BJ (cell line): ENCODE results near the gene DENND4C. TPM values are rescaled to one million over a fixed set of nuclear protein-coding genes. Genes with fewer than 3 reads are reported as not detected.
A peak's percentile ranks its signal among the peaks of the same experiment; 100 is the strongest.
"Not testable (repeated sequence)": the region's sequence is repeated elsewhere in the genome, so short reads cannot be mapped to it uniquely, and the experiment has no call there.

Experiments used
- CTCF ChIA-PET: fragments of 350-600 bp; formaldehyde crosslinking; extraction: SDS; loops from one replicate; lab custom pipeline; 2021; ENCODE audit warnings: antibody characterized with exemption, inconsistent platforms; lab: Yijun Ruan, JAX
- POLR2A ChIA-PET: fragments of 300-600 bp; sonication (Branson Sonifier 250); formaldehyde crosslinking; extraction: SDS; loops from one replicate; lab custom pipeline; 2021; ENCODE audit warnings: antibody characterized with exemption; lab: Charles Lee
- DNase-seq: peaks from one replicate; pipeline ENCODE4 v3.0.0-alpha.2; 2011; ENCODE audit warnings: low read depth
- H3K27me3 ChIP-seq: 2 replicates; pipeline ENCODE4 v1.6.0; 2011; ENCODE audit warnings: low read length; ENCODE audit not compliant: control insufficient read depth, insufficient read depth
- H3K36me3 ChIP-seq: 2 replicates; pipeline ENCODE4 v1.5.1; 2011; ENCODE audit warnings: low read length; ENCODE audit not compliant: control insufficient read depth, insufficient read depth
- H3K4me3 ChIP-seq: 2 replicates; pipeline ENCODE4 v1.5.1; 2011; ENCODE audit warnings: low read depth, mild to moderate bottlenecking, control low read depth, low read length
- polyA plus RNA-seq: library from polyadenylated mRNA; depleted of rRNA; stranded (reverse); fragments of >200 nt; gene quantifications from 2 replicates; pipeline ENCODE4 v1.2.3, GENCODE V29; 2011
- TF ChIP-seq, protein P1 (sequence below): IDR thresholded peaks from 2 replicates; pipeline ENCODE4 v1.5.1; 2011; ENCODE audit warnings: low read depth, mild to moderate bottlenecking, control low read depth, inconsistent platforms, low read length, moderate library complexity; ENCODE audit not compliant: insufficient read depth

Gene DENND4C
- polyA plus RNA-seq, 1 experiment, result 12.2 TPM

DNA sequence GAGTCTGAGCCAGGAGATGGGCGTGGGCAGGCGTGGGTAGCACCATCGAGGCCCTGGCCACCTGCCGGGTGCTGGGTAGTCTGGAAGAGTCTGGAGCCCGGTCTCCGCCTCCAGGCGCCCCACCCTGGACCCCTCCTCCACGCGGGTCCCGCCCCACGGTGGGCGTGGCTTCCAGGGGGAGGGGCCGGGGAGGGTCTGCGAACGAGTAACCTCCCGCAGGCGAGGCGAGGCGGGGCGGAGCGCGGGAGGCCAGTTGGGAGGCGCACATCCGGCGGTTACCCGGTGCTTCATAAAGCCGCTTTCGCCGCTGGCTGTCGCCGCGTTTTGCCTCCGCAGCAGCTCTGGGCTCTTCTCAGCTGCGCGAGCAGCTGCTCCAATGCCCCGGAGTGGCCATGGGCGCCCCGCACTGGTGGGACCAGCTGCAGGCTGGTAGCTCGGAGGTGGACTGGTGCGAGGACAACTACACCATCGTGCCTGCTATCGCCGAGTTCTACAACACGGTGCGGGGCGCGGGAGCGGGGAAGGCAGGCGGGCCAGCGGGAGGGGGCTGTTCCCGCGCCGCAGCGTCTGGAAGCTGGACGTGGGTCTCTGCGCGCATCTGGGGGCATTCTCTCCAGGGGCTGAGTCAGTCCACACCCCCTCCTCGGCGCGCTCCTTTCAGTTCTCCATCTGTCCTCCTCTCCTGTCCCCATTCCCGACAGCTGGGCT, 178.4 kb downstream of the DENND4C start, which contains the start of gene ACER2:
Gene ACER2, plus strand, starts transcription at position 317 of the 708 bp plus-strand sequence. Its CDS starts 76 bp downstream, at position 393.
- CTCF ChIA-PET, result no interaction called here
- TF ChIP-seq, protein P1, sequence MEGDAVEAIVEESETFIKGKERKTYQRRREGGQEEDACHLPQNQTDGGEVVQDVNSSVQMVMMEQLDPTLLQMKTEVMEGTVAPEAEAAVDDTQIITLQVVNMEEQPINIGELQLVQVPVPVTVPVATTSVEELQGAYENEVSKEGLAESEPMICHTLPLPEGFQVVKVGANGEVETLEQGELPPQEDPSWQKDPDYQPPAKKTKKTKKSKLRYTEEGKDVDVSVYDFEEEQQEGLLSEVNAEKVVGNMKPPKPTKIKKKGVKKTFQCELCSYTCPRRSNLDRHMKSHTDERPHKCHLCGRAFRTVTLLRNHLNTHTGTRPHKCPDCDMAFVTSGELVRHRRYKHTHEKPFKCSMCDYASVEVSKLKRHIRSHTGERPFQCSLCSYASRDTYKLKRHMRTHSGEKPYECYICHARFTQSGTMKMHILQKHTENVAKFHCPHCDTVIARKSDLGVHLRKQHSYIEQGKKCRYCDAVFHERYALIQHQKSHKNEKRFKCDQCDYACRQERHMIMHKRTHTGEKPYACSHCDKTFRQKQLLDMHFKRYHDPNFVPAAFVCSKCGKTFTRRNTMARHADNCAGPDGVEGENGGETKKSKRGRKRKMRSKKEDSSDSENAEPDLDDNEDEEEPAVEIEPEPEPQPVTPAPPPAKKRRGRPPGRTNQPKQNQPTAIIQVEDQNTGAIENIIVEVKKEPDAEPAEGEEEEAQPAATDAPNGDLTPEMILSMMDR, result peak; percentile 37
- DNase-seq, result peak; percentile 51
- Histone ChIP-seq H3K27me3 (no peaks in the 10 kb centered on the region), H3K36me3 (no peaks in the 10 kb centered on the region), H3K4me3 (peak within 1 kb of the TSS; percentile 72)
- POLR2A ChIA-PET, result interaction anchor here (0.6 kb wide), 1 partner anchor 1061 kb away, joined by 4 read pairs; no protein-coding TSS in a partner anchor

DNA sequence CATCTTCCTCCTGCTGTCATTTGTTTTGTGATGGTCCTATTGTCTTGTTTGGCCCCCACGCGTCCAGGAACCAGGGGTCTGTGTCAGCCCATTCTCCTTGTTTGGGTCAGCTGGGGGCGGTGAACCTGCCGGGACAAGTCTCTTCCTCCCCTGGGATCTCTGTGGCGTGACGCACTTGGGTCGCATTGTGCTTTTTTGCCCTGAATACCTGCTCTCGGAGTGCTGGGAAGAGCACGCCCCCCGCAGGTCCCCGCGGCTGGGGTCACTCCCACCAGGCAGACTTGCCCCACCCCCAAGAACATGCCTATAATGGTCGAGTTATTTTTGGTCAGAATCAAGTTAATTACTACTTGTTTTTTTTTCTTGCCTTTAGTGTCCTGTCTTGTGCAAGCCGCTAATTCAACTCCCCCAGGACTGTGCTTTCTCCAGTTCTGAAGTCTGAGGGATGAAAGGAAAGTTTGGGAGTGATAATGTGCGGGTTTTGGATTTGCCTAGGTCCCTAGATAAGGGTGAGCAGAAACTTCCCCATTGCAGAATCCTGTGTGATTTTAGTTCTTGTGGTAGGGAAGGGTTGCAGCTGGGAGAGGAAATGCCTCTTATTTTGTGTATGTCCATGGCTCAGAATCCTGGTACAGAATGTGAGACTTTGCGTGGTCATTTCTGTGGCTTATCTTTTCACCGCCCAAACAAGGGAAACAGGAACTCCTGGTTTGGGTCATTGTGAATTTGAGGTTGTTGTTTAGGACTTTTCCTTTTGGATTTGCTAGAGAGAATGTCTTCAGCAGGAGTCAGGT, 179.1 kb downstream of the DENND4C start:
- no peaks in the 10 kb centered on the region for H3K36me3 ChIP-seq
- no peaks in the 10 kb centered on the region for H3K27me3 ChIP-seq
- TF ChIP-seq, protein P1, result no peak
- no peak for DNase-seq
- H3K4me3 ChIP-seq, result peak overlapping the region; percentile 72
- ChIA-PET CTCF (interaction anchor here (1.2 kb wide), 1 partner anchor 360 kb away, joined by 3 read pairs; the partner anchor contains the start of gene RRAGA), POLR2A (no interaction called here)

DNA sequence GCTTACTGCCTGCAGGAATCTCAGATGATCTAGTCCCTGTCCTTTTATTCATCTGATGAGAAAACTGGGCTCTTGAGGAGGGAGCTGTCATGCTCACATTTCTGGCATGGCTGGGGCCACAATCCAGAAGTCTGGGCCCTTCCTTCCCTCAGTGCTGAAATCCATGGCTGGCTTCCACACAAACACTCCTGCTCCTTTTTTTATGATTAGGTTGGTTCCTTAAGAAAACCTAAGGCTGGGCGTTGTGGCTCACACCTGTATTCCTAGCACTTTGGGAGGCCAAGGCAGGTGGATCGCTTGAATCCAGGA, 179.7 kb downstream of the DENND4C start:
- TF ChIP-seq, protein P1, result no peak
- no peak for DNase-seq
- ChIA-PET CTCF (interaction anchor here (1.2 kb wide), 1 partner anchor 361 kb away, joined by 3 read pairs; the partner anchor contains the start of gene RRAGA), POLR2A (no interaction called here)
- Histone ChIP-seq H3K36me3 (no peaks in the 10 kb centered on the region), H3K27me3 (no peaks in the 10 kb centered on the region), H3K4me3 (no peak overlapping the region)

DNA sequence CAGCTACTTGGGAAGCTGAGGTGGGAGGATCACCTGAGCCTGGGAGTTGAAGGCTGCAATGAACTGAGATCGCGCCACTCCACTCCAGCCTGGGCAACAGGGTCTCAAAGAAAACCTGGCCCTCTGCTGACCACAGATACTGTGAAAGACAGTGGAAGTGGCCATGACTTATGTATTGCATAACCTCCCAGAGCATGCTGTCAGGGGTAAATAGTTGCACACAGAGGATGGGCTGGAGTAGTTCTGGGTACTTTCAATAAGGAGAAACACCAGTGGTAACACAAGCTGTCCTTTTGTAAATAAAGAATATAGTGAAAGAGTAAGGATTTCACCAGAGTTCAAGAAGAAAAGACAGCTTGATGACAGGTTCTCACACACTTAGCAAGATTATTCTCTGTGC, 180.1 kb downstream of the DENND4C start:
- Histone ChIP-seq H3K27me3 (no peaks in the 10 kb centered on the region), H3K36me3 (no peaks in the 10 kb centered on the region), H3K4me3 (no peak overlapping the region)
- TF ChIP-seq, protein P1, result no peak
- ChIA-PET CTCF (interaction anchor here (0.5 to 1.2 kb wide), 2 partner anchors 361 to 1008 kb away, joined by 3 read pairs; partner anchors contain the start of gene RRAGA), POLR2A (no interaction called here)
- DNase-seq, result no peak

DNA sequence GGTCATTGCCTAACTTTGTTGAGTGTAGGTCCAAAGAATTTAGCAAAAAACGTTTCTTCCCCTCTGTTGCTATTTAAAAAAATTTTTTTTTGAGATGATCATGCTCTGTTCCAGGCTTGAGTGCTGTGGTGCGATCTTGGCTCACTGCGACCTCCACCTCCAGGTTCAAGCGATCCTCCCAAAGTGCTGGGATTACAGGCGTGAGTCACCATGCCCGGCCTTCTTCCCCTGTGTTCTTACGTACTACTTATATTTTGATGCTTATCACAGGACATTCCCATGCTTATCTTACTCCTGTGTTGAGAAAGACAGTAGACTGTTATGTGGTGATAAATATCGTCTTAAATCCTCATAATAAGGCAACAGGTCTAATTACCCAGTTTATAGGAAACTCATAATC, 180.8 kb downstream of the DENND4C start:
- no peak overlapping the region for H3K4me3 ChIP-seq
- CTCF ChIA-PET, result interaction anchor here (1.2 kb wide), 1 partner anchor 362 kb away, joined by 3 read pairs; the partner anchor contains the start of gene RRAGA
- no peaks in the 10 kb centered on the region for H3K27me3 ChIP-seq
- DNase-seq, result peak; percentile 27
- TF ChIP-seq, protein P1, result no peak
- H3K36me3 ChIP-seq, result no peaks in the 10 kb centered on the region
- POLR2A ChIA-PET, result no interaction called here

DNA sequence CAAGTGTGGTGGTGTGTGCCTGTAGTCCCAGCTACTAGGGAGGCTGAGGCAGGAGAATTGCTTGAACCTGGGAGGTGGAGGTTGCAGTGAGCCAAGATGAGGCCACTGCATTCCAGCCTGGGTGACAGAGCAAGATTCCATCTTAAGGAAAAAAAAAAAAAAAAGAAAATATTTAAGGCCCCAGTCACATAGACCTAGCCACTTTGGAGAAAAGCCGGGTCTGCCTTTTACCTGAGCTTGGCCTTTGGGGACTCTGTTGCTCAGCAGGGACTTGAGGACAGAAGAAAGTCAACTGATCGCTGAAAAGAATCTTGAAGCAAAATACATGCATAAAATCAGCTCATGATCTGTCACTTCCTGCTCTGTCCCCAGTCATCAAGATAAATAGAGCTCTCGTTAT, 183.0 kb downstream of the DENND4C start:
- POLR2A ChIA-PET, DNase-seq, H3K4me3 ChIP-seq, CTCF ChIA-PET, H3K36me3 ChIP-seq, H3K27me3 ChIP-seq: not testable (repeated sequence)
